ENCODE results near the gene CATSPER3. TPM values are rescaled to one million over a fixed set of nuclear protein-coding genes. Genes with fewer than 3 reads are reported as not detected.

Gene CATSPER3
- total RNA-seq, 4 donors from 2014 or later, result 0.23 to 0.59 TPM; not detected in 2

- intact Hi-C loops (cut with DNase I; ENCODE audit: low total_unique reads), result no loop called here
- no peak for DNase-seq (ENCODE audit: low spot score in 2 of 2)
- TF ChIP-seq CTCF (IDR thresholded peaks at IDR 0.05) (no peak), POLR2A (IDR thresholded peaks at IDR 0.05) (no peak)
- no peak overlapping the region for H3K4me3 ChIP-seq (ENCODE audit: low read depth, poor library complexity, severe bottlenecking)
- 52 to 54% methylated on average over 8 of the region's 8 CpGs for WGBS, 2 donors
Measured at GRCh38 chr5:135058331-135058732, 90.6 kb downstream of the CATSPER3 start.

- 72 to 77% methylated on average over 12 of the region's 12 CpGs for WGBS, 2 donors
- TF ChIP-seq POLR2A (IDR thresholded peaks at IDR 0.05), result no peak
- TF ChIP-seq CTCF (IDR thresholded peaks at IDR 0.05), result no peak
- no peak for DNase-seq (ENCODE audit: low spot score in 2 of 2)
- H3K4me3 ChIP-seq (ENCODE audit: low read depth, poor library complexity, severe bottlenecking), result no peak overlapping the region
- intact Hi-C loops (cut with DNase I; ENCODE audit: low total_unique reads), result no loop called here
Measured at GRCh38 chr5:135059000-135059923, 91.6 kb downstream of the CATSPER3 start.

GRCh38 chr5:135060021-135060420, 92.3 kb downstream of the CATSPER3 start:
- TF ChIP-seq POLR2A (IDR thresholded peaks at IDR 0.05) (no peak), CTCF (IDR thresholded peaks at IDR 0.05) (no peak)
- no peak overlapping the region for H3K4me3 ChIP-seq (ENCODE audit: low read depth, poor library complexity, severe bottlenecking)
- 84 to 88% methylated on average over 2 to 3 of the region's 3 CpGs for whole genome bisulfite sequencing, 2 donors
- intact Hi-C loops (cut with DNase I; ENCODE audit: low total_unique reads), result no loop called here
- no peak for DNase-seq (ENCODE audit: low spot score in 2 of 2)

GRCh38 chr5:135061001-135061400, 93.3 kb downstream of the CATSPER3 start:
- TF ChIP-seq POLR2A (IDR thresholded peaks at IDR 0.05) (no peak), CTCF (IDR thresholded peaks at IDR 0.05) (no peak)
- intact Hi-C loops (cut with DNase I; ENCODE audit: low total_unique reads), result no loop called here
- 94 to 95% methylated on average over 6 of the region's 6 CpGs for WGBS, 2 donors
- no peak overlapping the region for H3K4me3 ChIP-seq (ENCODE audit: low read depth, poor library complexity, severe bottlenecking)
- no peak for DNase-seq (ENCODE audit: low spot score in 2 of 2)

MicroRNA genes within 50 kb of the gene (microRNA counts, 767-probe panel; counts per million panel counts)
- 0 to 358 counts per million in 2 donors for microRNA hsa-miR-4461

Small RNA genes lying within 50 kb of the gene (microRNA-seq; reads per million reads assigned to microRNA genes)
- gene MIR4461 (ENCODE audit: borderline number of aligned reads in 1 of 2, borderline replicate concordance in 2 of 2), result 0 reads per million in 2 donors

Other genes with a start within 250 kb of the CATSPER3 start
- gene CAMLG, start 229.4 kb upstream of the CATSPER3 start, total RNA-seq, result 10 to 100 TPM; 29.4 to 44.4 (median 37.4) TPM
- gene DDX46, start 209.1 kb upstream of the CATSPER3 start, total RNA-seq, result 10 to 100 TPM; 23.5 to 63.2 (median 30.1) TPM
- 10 to 100 TPM; 21.5 to 31.2 (median 25.9) TPM for gene C5orf24, start 121.9 kb upstream of the CATSPER3 start, total RNA-seq
- 10 to 100 TPM; 32.4 to 71.7 (median 49.7) TPM for gene TXNDC15, start 93.5 kb upstream of the CATSPER3 start, total RNA-seq
- 10 to 100 TPM in 1 of 4 donors, 1 to 10 TPM in 3; 2.3 to 10.6 (median 5.5) TPM for gene PCBD2, start 62.8 kb upstream of the CATSPER3 start, total RNA-seq
- gene PITX1, start 66.3 kb downstream of the CATSPER3 start, total RNA-seq, result 1 to 10 TPM in 2 of 4 donors, under 1 TPM in 2; 0.15 to 3.9 (median 1.6) TPM